HPDE6-E6E7 (cell line): ENCODE results near the gene PPP2R5E.
A peak's percentile ranks its signal among the peaks of the same experiment; 100 is the strongest.
"Not testable (repeated sequence)": the region's sequence is repeated elsewhere in the genome, so short reads cannot be mapped to it uniquely, and the experiment has no call there.

Source experiments
- DNase-seq: peaks from one replicate; pipeline ENCODE4 v3.0.0; 2011; ENCODE audit warnings: missing footprints; ENCODE audit errors: extremely low spot score

PPP2R5E gene

DNA sequence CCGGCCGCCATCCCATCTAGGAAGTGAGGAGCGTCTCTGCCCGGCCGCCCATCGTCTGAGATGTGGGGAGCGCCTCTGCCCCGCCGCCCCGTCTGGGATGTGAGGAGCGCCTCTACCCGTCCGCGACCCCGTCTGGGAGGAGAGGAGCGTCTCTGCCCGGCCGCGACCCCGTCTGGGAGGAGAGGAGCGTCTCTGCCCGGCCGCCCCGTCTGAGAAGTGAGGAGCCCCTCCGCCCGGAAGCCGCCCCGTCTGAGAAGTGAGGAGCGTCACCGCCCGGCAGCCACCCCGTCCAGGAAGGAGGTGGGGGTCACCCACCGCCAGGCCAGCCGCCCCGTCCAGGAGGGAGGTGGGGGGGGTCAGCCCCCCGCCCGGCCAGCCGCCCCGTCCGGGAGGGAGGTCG, 20.7 kb downstream of the PPP2R5E start:
- DNase-seq = not testable (repeated sequence)

DNA sequence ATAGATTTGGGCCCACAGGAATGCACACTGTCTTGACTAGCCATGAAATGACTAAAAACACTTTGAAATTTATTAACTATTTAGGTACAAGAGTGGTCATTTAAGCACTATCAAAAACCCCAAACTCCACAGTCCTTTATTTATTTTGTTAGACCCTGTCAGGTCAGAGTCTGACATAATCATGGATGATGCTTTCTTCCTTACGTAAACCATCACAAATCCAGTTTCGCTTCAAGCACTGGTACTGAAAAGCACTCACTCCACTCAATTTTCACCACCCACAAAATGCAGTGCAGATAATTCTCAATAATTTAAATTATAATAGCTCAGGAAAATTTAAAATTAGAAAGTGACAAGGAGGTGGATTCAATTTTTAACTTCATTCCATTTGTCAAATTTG, 25.8 kb downstream of the PPP2R5E start:
- no peak for DNase-seq

DNA sequence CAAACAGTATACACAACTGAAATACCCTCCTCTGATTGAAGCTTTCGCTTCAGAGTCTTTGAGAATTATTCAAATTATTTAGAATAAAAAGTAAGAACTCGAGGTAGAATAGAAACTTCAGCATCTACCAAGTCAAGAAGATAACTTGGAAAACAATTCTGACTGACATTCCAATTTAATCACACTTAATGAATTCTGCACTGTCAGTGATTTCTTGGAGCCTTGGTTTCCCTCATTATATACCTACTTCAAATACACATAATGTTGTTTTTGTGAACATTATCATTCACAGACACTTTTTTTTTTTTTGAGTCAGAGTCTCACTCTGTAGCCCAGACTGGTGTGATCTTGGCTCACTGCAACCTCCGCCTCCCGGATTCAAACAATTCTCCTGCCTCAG, 27.9 kb downstream of the PPP2R5E start:
- no peak for DNase-seq

DNA sequence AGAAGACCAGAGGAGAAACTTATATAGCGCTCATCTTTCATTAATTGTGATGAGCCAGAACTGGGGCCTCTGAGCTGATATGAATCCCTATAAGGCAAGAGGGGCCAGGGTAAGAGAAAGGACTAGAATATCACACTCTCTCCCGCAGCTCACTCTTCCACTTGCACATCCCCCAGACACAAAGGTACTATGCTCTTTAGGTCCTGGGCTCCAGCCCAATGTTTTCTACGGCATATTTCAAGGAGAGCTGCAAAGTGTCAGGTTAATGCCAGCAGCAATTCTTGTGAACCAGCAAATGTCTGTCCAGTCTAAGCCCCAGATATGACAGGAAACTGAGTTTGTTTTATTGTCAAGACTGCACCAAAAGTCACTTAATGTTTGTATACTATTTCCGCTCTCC, 29.4 kb downstream of the PPP2R5E start:
- no peak for DNase-seq

DNA sequence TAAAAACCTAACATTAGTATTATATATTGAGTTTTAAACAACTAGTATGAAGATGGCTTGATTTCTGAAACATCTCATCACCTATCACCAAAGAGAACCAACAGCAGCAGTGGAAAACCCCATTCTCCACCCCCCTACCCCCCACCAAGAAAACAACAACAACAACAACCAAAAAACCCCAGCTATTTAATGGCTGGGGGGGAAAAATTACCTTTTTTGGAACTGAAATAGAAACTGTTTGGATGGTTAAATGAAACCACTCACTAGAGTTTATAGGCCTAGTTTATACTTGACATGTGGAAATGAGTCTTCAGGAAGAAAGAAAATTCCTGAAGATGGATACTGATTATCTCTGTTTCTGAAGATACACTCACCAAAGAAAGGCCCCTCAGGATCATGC, 30.3 kb downstream of the PPP2R5E start:
- DNase-seq = no peak

DNA sequence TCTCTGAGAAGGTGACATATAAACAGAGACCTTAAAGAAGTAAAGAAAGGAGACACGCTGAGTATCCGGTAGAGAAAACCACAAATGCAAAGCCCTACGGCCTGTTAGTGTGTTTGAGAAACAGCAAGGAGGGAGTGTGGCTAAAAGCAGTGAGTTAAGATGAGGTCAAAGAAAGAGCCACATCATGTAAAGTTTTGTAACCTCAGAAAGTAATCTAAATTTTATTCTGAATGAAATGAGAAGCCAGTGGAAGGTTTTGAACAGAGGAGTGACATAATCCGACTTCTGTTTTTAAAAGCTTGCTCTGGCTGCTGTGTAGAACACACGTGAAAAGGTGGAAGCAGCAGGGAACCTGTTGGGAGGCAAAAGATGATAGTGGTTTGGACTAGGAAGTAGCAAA, 32.6 kb downstream of the PPP2R5E start:
- no peak for DNase-seq

DNA sequence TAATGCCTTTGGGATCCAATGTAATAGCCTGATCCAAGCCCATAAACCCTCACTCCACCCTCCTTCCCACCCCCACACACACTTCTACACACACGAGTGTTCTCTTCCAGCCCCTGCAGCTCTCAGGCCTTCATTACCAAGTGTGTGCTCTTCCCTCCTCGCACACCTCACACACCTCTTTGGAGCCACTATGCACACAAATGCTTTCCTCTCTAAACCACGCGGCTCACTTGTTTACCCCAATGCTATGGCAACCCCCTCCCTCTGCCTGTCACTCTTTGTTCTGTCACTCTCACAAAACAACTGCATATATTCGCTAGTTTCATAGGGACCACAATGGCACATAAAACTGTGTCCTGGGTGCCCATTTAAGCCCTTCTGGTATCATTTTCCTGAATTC, 35.1 kb downstream of the PPP2R5E start:
- DNase-seq = no peak

DNA sequence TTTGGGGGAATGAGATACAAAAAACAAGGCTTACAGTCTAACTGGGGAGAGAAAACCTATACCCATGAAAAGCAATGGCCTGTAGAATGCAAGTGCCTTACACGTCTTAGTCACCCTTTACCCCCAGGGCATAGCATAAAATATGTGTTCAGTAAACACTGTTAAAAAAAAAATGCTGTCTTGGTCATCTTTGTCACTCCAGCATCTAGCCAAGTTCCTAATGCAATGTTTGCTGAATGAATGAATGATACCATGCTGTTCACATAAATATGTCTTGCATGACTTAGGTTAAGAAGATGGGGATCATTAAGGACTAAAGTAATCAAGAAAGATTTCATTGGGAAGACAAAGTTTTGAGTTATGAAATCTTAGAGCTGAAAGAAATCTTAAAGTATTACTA, 38.5 kb downstream of the PPP2R5E start:
- no peak for DNase-seq

DNA sequence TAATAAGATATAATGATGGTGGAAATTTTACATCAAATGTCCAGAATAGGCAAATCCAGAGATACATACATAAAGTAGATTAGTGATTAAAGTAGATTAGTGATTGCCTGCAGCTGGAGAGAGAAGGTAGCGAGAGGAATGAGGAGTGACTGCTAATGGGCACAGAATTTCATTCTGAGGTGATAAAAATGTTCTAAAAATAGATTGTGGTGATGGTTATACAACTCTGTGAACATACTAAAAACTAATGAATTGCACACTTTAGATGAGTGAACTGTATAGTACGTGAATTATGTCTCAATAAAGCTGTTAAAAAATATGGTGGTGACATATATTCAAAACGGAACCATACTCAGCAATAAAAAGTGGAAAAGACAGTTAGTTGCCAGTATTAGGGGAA, 41.7 kb downstream of the PPP2R5E start:
- DNase-seq = no peak

DNA sequence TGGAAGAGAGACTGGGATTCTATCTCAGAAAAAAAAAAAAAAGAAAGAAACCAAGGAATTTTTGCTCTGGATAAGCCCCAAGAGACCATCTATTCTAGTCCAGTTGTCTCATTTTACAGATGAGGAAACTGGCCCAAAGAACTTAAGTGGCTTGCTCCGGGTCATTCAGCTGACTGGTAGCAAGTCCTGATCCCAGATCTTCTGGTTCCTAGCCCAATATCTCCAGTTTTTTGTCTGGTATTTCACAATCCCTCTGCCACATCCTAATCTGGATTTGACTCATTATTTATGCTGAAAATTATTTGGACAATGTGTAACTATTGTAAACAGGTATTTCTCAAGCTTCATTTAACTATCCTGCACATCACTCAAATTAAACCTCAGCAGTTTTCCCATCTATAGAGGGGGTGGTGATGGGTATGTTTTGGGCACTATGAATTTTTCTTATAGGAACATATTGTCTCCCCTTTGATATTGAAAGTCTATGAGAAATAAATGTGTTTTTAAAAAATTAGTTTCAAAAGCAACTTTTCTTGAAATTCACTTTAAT, 43.4 kb downstream of the PPP2R5E start:
- DNase-seq = no peak

DNA sequence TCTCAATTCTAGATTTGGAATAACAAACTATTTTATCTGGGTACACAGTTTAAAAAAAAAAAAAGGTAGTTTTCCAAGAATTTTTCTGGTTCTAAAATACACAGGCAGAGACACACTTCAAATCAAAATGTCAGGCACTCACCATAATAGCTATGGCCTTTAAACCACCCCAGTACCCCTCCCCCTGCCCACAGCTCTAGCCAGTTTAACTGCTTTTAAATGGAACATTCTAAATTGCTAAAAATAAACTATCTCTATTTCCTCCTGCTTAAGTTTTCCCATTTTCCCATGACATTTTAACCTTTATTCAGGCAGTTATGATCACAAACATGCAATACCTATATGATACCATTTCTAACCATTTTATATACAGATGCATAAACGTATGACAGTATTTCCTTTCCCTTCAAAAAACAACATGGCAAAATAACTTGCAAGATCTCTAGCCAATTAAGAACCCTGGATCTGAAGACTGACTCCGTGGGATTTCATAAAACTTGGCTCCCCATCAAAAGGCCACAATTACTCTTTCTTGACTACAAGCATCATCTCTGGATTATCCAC, 46.3 kb downstream of the PPP2R5E start:
- DNase-seq = no peak

DNA sequence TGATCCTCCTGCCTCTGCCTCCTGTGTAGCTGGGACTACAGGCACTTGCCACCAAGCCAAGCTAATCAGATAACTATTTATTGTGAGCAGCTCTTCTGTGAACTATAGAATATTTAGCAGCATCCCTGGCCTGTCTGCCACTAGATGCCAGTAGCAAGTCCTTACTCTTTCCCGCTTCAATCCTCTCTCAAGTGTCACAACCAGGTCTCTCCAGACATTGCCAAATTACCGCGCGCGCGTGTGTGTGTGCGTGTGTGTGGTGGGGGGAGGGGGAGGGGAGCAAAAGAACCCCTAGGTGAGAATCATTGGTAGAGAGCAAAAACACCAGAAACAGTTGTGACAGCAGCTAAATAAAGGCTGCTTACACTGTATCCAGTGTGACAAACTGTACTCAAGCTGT, 49.9 kb downstream of the PPP2R5E start:
- no peak for DNase-seq

DNA sequence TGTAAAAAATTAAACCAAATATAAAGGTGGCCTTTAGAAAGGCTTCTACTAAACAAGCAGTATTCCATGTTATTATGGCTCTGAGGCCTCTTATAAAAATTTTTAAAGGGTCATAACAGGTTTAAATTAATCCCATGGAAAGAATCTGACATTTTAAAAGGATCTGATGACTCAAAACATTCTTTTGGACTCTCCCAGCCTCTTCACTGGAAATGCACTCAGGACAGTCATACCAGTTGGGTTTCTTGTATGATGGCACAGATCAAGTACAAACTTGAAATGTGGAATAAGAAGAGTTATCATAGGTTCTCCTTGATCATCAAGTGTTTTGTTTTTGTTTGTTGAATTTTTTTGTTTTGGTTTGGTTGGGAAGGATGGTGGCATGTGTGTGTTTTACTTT, 50.8 kb downstream of the PPP2R5E start:
- DNase-seq = peak; percentile 81

DNA sequence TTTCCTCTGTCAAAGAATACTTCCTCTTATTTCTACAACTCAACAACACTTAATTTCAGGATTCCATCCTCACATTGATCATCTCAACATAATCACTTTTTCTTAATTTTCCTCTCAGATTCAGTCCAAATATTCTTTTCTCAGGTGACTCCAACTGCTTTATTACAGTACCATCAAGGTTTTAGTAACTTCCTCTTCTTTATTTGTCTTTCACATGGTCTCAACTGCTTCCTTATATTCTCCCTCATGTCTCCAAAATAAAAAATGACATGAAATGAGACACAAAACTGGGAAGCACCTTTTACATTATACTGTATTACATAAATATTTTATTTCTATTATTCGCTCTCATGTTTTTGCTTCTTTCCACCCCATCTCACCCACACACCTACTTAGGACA, 55.5 kb downstream of the PPP2R5E start:
- DNase-seq = no peak

DNA sequence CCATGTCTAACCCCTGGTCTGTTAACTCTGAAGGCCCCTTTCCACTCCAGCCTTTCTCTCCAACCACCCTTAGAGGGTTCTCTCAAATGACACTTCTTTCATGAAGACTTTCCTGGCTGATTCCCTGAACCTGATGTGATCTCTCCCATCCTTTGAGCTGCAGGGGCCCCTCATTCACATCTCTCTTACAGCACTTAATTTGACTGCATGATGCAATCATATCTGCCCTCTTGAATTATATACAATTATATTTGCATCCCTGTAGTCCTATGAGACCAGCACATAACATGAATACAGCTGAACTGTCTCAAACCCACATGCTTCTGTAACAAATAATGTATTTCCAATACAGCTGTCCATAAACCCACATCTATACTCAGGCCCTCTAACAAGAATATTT, 56.4 kb downstream of the PPP2R5E start:
- no peak for DNase-seq

DNA sequence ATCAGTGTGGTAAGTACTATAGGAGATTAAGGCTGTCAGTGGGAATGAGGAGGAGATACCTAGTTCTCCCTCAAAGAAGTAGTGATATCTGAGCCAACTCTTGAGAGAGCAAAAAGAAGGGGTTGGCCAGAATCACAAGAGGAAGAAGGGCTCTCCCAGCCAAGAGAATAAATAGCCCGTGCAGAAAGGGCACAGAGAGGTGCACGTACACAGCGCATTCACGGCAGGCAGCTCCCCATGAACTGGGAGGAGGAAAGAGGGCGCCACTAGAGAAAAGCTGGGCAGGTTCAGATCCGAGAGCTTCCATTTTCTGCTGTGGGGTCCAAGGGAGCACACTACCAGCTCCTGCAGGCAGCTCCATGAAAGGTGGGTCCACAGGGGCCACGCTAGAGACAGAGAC, 59.9 kb downstream of the PPP2R5E start:
- DNase-seq = no peak

DNA sequence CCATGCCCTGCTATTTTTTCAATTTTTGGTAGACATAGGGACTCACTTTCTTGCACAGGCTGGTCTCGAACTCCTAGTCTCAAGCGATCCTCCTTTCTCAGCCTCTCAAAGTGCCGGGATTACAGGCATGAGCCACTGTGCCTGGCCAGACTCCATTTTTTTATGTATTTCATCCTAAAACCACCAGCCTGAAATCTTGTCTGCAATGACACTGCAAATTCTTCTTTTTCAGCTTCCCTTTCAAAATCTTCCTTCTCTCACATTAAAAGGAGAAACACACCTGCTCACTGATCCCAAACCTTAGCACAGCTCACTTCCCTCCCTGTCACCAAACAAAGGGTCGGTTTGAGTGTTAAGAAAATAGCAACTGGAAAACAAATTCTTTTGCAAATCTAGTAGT, 62.6 kb downstream of the PPP2R5E start:
- DNase-seq = no peak

DNA sequence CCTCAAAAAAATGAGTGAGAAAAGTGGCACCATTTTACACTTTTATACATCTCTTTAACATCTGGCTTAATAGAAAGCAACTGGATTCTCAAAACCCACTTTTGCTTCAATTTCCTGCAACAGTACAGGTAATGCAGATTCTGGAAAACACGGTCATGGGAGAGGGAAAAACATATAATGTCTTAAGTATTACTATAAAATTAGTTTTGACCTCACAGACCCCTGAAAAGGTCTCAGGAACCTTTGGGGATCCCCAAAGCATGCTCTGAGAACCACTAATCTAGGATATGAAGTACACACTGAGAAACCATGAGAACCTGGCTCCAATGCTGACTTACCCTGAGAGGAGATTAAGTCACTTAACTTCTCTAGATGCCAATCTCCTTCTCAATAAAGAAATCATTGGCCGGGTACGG, 64.7 kb downstream of the PPP2R5E start:
- DNase-seq = no peak

DNA sequence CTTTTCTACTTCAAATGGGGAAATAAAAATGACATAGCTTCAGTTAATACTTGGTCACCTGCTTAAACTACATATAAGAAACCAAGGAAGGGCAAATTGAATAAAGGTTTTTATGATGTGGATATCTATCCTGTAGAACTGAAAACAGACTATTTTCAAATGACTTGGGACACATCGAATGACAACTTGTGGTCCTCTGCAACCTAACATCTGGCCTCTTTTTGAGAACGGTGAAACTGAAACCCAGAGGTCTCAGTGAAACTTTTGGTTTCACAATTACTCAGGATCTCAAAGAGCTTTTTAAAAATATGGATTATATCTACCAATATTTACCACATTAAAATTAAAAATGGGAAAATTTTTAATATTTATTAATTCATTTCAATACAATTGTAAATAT, 65.2 kb downstream of the PPP2R5E start:
- no peak for DNase-seq

DNA sequence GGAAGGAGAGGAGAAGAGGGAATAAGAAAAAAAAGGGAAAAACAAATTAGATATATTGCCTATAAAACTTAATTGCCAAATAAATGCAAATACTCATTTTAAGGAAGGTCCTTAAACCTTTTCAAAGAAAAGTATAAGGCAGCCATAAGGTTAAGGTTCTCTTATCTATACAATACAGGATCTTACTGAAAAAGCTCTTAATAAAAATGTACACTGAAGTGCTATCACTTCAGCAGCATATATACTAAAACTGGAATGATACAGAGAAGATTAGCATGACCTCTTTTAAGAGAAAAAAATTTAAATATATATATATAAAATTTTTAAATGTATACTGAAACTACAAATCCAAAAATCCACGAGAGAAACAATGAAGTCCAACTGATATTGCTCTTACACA, 65.6 kb downstream of the PPP2R5E start:
- DNase-seq = no peak

DNA sequence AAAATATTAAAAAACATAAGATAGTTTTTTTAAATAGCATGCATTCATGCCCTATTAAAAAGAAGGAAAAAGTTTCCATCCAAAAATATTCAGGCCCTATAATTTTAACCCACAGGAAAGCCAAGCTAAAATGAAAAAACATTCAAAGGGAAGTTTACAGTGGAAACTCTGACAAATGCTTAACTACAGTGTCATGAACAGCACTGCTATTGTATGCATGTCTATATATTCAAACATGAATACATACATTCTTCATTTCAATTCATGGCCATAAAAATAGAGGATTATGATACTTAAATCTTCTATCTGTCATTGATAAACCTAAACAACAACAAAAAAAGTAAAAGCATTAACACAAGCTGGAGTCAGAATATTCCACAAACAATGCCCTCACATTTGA, 67.4 kb downstream of the PPP2R5E start:
- no peak for DNase-seq

DNA sequence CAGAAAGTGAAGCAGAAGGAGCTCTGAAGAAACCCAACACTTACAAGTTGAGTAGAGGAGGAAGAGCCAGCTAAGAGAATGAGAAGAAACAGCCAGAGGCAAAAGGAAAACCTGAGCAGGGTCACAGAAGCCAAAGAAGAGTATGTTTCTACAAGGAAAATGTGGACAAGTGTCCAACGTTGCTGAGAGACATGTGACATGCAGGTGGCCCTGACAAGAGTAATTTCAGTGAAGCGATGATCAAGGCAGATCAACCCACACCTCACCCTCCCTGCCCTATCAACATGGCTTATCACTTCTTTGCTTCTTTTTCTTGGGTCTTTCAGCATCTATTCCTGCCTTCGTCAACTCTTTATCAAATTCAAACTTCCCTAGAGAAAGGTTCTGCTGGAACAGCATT, 68.3 kb downstream of the PPP2R5E start:
- DNase-seq = no peak

DNA sequence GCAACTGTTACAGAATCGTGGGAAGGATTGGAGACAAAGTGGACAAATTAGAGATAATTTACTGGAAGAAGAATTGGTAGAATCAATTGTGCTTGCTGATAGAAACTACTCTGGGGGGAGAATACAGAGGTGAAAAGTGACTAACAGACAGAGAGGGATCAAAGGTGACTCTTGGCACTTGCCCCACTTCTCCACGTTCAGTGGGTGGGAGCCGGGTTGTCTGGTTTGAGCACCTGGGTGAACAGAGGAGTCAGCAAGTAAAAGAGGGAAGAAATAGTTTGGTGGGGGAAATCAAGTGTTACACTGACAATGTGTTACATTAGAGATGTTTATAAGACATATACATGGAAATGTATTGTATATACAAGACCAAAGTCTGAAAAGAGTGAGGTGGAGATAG, 69.1 kb downstream of the PPP2R5E start:
- no peak for DNase-seq

DNA sequence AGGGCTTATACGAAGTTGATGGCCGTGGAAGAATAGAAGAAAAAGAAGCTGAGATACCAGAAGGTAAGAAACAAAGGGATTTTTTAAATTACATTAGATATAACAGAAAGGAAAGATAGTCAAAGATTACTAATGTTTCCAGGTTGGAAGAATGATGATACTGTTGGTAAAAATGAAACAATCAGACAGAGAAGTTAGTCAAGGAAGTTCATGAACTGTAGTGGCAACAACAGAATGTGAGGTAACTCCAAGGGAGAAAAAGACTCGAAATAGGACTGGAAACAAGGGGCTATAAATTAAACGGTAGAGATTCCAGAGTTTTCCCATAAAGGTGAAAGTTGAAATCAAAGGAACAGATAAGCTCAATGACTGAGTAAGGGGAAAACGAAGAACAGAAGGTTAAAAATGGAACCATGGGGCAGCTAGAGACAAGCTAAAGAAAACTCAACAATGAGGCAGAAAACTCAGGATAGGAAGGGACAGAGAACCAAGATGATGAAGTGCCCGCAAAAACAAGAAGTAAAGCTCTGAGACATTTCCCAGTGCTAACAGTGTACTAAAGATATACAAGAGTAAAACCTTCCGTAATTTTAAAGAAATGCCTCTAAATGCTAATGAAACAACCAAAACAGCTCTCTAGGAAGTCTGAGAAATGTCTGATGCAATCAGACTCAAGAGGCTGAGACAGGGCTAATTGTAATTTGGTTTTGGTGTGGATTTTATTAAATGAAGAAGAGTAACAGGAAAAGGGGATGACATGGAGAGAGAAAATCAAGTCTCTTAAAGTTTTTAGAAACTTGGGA, 70.0 kb downstream of the PPP2R5E start:
- no peak for DNase-seq
